Neural progenitor cell (in vitro differentiated cells): ENCODE results near the gene CDCA8. TPM values are rescaled to one million over a fixed set of nuclear protein-coding genes. Genes with fewer than 3 reads are reported as not detected.
A peak's percentile ranks its signal among the peaks of the same experiment; 100 is the strongest.

ENCODE experiments used
- DNase-seq: peaks from one replicate; pipeline ENCODE4 v3.0.0-alpha.2; 2016; ENCODE audit warnings: low spot score
- H2AFZ ChIP-seq: fragments of 200-600 bp; sonication (generic); replicated peaks from 2 replicates; pipeline ENCODE4 v1.6.1; 2016; ENCODE audit warnings: antibody characterized with exemption
- H3F3A ChIP-seq: fragments of 200-600 bp; sonication (generic); 2 replicates; pipeline ENCODE4 v1.6.1; 2016; ENCODE audit warnings: antibody characterized with exemption, low read depth
- H3K27ac ChIP-seq: fragments of 200-600 bp; sonication (generic); 2 replicates; pipeline ENCODE4 v1.5.1; 2016; ENCODE audit warnings: mild to moderate bottlenecking
- H3K27me3 ChIP-seq: fragments of 200-600 bp; sonication (generic); 2 replicates; pipeline ENCODE4 v1.6.1; 2016; ENCODE audit warnings: mild to moderate bottlenecking, moderate library complexity
- H3K36me3 ChIP-seq: fragments of 200-600 bp; sonication (generic); 2 replicates; pipeline ENCODE4 v1.5.1; 2016
- H3K4me1 ChIP-seq: fragments of 200-600 bp; sonication (generic); 2 replicates; pipeline ENCODE4 v1.6.1; 2016; ENCODE audit warnings: mixed run types
- H3K4me2 ChIP-seq: fragments of 200-600 bp; sonication (generic); 2 replicates; pipeline ENCODE4 v1.6.1; 2016
- H3K4me3 ChIP-seq: fragments of 200-600 bp; sonication (generic); 2 replicates; pipeline ENCODE4 v1.5.1; 2016
- H3K79me2 ChIP-seq: fragments of 200-600 bp; sonication (generic); 2 replicates; pipeline ENCODE4 v1.6.1; 2016; ENCODE audit warnings: low read depth
- H3K9ac ChIP-seq: fragments of 200-600 bp; sonication (generic); 2 replicates; pipeline ENCODE4 v1.6.1; 2016
- H3K9me3 ChIP-seq: fragments of 200-600 bp; sonication (generic); 2 replicates; pipeline ENCODE4 v1.5.1; 2016; ENCODE audit warnings: low read depth
- H4K20me1 ChIP-seq: fragments of 200-600 bp; sonication (generic); 2 replicates; pipeline ENCODE4 v1.6.1; 2016; ENCODE audit warnings: low read depth
- H3K27ac Mint-ChIP-seq: 3 replicates; pipeline ENCODE4 v1.8.0; 2021; ENCODE audit warnings: mixed read lengths
- H3K27me3 Mint-ChIP-seq: 2 replicates; pipeline ENCODE4 v1.8.0; 2022; ENCODE audit warnings: low read depth, mild to moderate bottlenecking, inconsistent platforms, moderate library complexity, mixed read lengths; ENCODE audit not compliant: insufficient read depth
- H3K36me3 Mint-ChIP-seq: 3 replicates; pipeline ENCODE4 v1.8.0; 2021; ENCODE audit warnings: mixed read lengths
- H3K4me1 Mint-ChIP-seq: 3 replicates; pipeline ENCODE4 v1.8.0; 2021; ENCODE audit warnings: mixed read lengths
- H3K4me3 Mint-ChIP-seq: 3 replicates; pipeline ENCODE4 v1.8.0; 2021; ENCODE audit warnings: mild to moderate bottlenecking, moderate library complexity, mixed read lengths
- H3K9me3 Mint-ChIP-seq: 3 replicates; pipeline ENCODE4 v1.8.0; 2020; ENCODE audit warnings: mixed read lengths
- EZH2 ChIP-seq: fragments of 200-600 bp; sonication (generic); IDR thresholded peaks from 2 replicates; pipeline ENCODE4 v1.6.1; 2017; ENCODE audit warnings: antibody characterized with exemption, mild to moderate bottlenecking, moderate library complexity
- EZH2phosphoT487 ChIP-seq: fragments of 200-600 bp; sonication (generic); IDR thresholded peaks from 2 replicates; pipeline ENCODE4 v1.6.1; 2017; ENCODE audit warnings: antibody characterized with exemption
- total RNA-seq: library from RNA; depleted of rRNA; stranded (reverse); fragments of >200 nt; gene quantifications from 2 replicates; pipeline ENCODE4 v1.2.3, GENCODE V29; 2015; ENCODE audit warnings: low replicate concordance
- TF ChIP-seq, protein P1 (sequence below): fragments of 200-600 bp; sonication (generic); IDR thresholded peaks from 2 replicates; pipeline ENCODE4 v1.5.1; 2017; ENCODE audit warnings: antibody characterized with exemption, mild to moderate bottlenecking

The CDCA8 gene
- total RNA-seq, 1 donor from 2014 or later: 49.3 TPM

DNA sequence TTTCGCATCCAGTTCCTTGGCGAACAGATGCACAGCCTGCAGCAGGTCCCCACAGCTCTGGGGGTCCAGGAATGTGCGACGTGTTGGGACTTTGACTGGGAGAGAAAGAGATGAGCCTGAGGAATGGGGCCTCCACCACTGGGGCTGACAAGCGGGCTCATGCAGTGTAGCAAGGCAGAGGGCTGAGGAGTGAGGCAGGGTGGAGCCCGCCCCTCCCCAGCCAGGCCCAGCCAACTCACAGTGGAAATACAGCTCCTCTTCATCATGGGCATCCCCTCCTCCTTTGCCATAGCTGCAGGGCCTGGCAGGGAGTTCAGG lies 30.7 kb downstream of the CDCA8 start:
- Mint-ChIP-seq H3K27ac (no peak overlapping the region), H3K36me3 (no peaks in the 10 kb centered on the region), H3K27me3 (peaks cover 7% of the 10 kb centered on the region), H3K4me3 (no peak overlapping the region), H3K9me3 (no peaks in the 10 kb centered on the region), H3K4me1 (peaks cover 37% of the 10 kb centered on the region)
- Histone ChIP-seq H3K4me1 (peaks cover 18% of the 10 kb centered on the region), H3K4me2 (no peak overlapping the region), H4K20me1 (no peaks in the 10 kb centered on the region), H3K27me3 (peaks cover 6% of the 10 kb centered on the region), H3F3A (no peaks in the 10 kb centered on the region), H3K36me3 (no peaks in the 10 kb centered on the region), H3K9ac (no peak overlapping the region), H3K4me3 (no peak overlapping the region), H2AFZ (no peak overlapping the region), H3K79me2 (no peaks in the 10 kb centered on the region), H3K27ac (no peak overlapping the region), H3K9me3 (no peaks in the 10 kb centered on the region)
- DNase-seq: no peak
- TF ChIP-seq, protein P1, sequence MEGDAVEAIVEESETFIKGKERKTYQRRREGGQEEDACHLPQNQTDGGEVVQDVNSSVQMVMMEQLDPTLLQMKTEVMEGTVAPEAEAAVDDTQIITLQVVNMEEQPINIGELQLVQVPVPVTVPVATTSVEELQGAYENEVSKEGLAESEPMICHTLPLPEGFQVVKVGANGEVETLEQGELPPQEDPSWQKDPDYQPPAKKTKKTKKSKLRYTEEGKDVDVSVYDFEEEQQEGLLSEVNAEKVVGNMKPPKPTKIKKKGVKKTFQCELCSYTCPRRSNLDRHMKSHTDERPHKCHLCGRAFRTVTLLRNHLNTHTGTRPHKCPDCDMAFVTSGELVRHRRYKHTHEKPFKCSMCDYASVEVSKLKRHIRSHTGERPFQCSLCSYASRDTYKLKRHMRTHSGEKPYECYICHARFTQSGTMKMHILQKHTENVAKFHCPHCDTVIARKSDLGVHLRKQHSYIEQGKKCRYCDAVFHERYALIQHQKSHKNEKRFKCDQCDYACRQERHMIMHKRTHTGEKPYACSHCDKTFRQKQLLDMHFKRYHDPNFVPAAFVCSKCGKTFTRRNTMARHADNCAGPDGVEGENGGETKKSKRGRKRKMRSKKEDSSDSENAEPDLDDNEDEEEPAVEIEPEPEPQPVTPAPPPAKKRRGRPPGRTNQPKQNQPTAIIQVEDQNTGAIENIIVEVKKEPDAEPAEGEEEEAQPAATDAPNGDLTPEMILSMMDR: no peak
- no peak for TF ChIP-seq EZH2phosphoT487
- TF ChIP-seq EZH2: no peak

DNA sequence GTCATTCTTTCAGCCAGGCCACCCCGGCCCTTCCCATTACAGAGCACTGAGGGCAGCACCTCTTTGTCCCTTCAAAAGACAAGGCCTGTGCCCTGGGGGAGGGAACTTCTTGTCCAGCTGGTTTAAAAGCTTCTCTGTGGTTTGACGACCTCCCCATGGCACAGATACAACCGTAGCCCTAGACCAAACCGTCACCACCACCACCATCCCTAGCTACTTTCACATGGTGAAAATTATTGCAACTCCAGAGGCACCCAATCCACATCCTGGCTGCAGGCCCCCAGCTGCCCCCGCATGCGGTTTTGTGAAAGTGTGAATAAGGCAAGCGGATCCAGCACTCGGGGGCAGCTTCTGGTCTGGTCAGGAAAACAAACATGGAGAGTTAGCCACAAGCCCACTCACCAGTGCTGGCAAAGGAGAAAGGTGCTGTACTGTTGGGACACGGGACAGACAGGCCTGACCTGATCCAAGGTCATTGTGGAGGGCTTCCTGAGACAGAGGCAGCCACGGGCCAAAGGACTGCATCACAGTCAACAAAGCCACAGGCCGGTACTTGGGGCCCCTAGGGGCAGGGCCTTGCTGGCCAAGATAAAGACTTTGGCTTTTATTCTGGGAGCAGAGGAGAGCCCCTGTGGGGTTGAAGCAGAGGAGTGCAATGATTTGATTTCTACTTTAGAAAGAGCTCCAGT lies 31.2 kb downstream of the CDCA8 start:
- DNase-seq: no peak
- Histone ChIP-seq H3K36me3 (no peaks in the 10 kb centered on the region), H3K27me3 (peaks cover 11% of the 10 kb centered on the region), H3K4me3 (no peak overlapping the region), H3K27ac (no peak overlapping the region), H4K20me1 (no peaks in the 10 kb centered on the region), H3F3A (no peaks in the 10 kb centered on the region), H3K4me1 (peaks cover 18% of the 10 kb centered on the region), H3K9me3 (no peaks in the 10 kb centered on the region), H2AFZ (no peak overlapping the region), H3K9ac (no peak overlapping the region), H3K4me2 (no peak overlapping the region), H3K79me2 (no peaks in the 10 kb centered on the region)
- no peak for TF ChIP-seq EZH2phosphoT487
- TF ChIP-seq EZH2: no peak
- TF ChIP-seq, protein P1: no peak
- H3K9me3 Mint-ChIP-seq: no peaks in the 10 kb centered on the region
- peaks cover 9% of the 10 kb centered on the region for H3K27me3 Mint-ChIP-seq
- H3K27ac Mint-ChIP-seq: peak overlapping the region; percentile 28
- peaks cover 37% of the 10 kb centered on the region for H3K4me1 Mint-ChIP-seq
- H3K36me3 Mint-ChIP-seq: no peaks in the 10 kb centered on the region
- no peak overlapping the region for H3K4me3 Mint-ChIP-seq

DNA sequence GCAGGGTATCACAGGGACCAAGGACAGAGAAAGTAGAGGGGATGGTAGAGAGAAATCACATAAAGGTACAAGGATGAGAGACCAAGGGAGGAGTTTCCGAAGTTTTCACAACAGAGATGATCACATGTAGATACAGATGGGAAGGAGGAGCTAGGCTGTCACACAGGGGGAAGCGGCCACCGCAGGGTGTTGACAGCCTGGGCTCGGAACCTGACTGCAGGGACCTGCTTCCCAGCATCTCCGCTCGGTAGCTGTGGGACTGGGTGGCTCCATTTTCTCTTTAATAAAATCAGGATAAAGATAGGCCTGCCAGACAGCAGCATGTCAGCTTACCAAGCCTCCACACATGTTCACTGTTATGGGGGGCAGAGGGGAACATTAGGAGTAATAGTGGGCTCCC lies 32.3 kb downstream of the CDCA8 start:
- no peaks in the 10 kb centered on the region for H3K9me3 ChIP-seq
- no peak overlapping the region for H3K4me3 ChIP-seq
- Mint-ChIP-seq H3K27ac (peak overlapping the region; percentile 0), H3K4me3 (no peak overlapping the region), H3K4me1 (peaks cover 37% of the 10 kb centered on the region), H3K27me3 (peaks cover 7% of the 10 kb centered on the region), H3K9me3 (no peaks in the 10 kb centered on the region), H3K36me3 (no peaks in the 10 kb centered on the region)
- DNase-seq: no peak
- H3F3A ChIP-seq: no peaks in the 10 kb centered on the region
- no peaks in the 10 kb centered on the region for H3K79me2 ChIP-seq
- peaks cover 18% of the 10 kb centered on the region for H3K4me1 ChIP-seq
- no peak overlapping the region for H2AFZ ChIP-seq
- H3K36me3 ChIP-seq: no peaks in the 10 kb centered on the region
- H3K4me2 ChIP-seq: no peak overlapping the region
- TF ChIP-seq, protein P1: no peak
- TF ChIP-seq EZH2 (no peak), EZH2phosphoT487 (no peak)
- H3K27ac ChIP-seq: no peak overlapping the region
- H3K27me3 ChIP-seq: peaks cover 21% of the 10 kb centered on the region
- H3K9ac ChIP-seq: no peak overlapping the region
- no peaks in the 10 kb centered on the region for H4K20me1 ChIP-seq
